Measurements from ENCODE around the gene KRT31. TPM values are rescaled to one million over a fixed set of nuclear protein-coding genes. Genes with fewer than 3 reads are reported as not detected.

KRT31 gene
- total RNA-seq, 2 donors from 2014 or later: not detected

DNA sequence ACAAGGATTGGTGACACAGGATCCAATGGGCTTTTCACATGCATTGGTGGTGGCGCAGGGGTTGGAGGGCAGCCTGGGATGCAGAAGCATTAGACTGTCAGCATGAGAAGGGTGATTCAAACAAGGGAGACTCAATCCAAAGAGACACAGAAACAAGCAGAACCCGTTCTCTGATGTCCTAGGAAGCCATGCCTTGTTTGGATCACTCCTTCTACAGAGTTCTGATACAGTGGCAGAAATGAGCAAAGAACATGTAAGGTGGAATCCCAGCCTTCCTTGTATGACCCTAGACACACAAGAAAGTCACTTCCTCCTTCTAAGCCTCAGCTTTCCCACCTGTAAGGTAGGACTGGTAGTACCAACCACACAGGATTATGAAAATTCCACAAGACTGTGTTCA lies 33.5 kb downstream of the KRT31 start:
- intact Hi-C loops (cut with DNase I): no loop called here
- H3K4me3 ChIP-seq: no peak overlapping the region
- H3K27me3 ChIP-seq: no peaks in the 10 kb centered on the region
- DNase-seq (no peak), ATAC-seq (no peak)
- no peaks in the 10 kb centered on the region for H3K36me3 ChIP-seq (replicated peaks in 1 of 2; ENCODE audit: insufficient read depth in 1 of 2, low read depth in 2 of 2)
- WGBS, 2 donors: 63 to 64% methylated on average over 2 of the region's 2 CpGs
- no peaks in the 10 kb centered on the region for H3K9me3 ChIP-seq
- TF ChIP-seq, protein P1, sequence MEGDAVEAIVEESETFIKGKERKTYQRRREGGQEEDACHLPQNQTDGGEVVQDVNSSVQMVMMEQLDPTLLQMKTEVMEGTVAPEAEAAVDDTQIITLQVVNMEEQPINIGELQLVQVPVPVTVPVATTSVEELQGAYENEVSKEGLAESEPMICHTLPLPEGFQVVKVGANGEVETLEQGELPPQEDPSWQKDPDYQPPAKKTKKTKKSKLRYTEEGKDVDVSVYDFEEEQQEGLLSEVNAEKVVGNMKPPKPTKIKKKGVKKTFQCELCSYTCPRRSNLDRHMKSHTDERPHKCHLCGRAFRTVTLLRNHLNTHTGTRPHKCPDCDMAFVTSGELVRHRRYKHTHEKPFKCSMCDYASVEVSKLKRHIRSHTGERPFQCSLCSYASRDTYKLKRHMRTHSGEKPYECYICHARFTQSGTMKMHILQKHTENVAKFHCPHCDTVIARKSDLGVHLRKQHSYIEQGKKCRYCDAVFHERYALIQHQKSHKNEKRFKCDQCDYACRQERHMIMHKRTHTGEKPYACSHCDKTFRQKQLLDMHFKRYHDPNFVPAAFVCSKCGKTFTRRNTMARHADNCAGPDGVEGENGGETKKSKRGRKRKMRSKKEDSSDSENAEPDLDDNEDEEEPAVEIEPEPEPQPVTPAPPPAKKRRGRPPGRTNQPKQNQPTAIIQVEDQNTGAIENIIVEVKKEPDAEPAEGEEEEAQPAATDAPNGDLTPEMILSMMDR (IDR thresholded peaks at IDR 0.05): no peak
- TF ChIP-seq POLR2A (IDR thresholded peaks at IDR 0.05): no peak
- no peak overlapping the region for H3K27ac ChIP-seq
- no peaks in the 10 kb centered on the region for H3K4me1 ChIP-seq

DNA sequence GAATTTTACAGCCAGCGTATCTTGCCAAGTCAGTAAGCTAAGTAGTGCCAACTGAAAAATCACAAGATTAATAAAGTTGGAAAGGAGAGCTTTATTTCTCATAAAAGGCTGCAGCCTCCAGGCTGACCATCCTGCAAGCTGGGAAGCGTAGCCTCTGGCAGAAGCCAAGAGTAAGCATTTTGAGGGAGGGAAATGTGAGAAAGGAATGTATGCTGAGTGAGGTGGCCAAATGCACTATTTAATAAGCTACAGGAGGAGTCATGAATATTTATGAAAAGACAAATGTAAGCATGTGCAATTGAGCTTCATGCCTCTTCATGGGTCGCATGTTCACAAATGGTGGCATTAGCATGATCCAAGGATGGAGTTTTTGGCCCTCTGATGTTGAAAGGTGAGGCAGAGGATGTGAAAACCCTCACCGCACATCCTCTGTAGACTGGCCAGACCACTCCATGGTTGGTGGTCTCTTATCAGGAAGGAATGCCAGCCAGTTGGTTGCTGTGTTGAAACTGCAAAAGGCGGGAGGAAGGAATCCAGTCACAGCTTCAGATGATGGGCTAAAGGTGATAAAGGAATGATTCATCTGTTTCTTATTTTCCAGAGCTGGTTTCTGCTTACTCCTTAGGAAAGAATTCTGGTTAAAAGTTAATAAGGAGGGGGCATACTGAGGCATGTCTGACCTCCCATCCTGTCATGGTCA lies 37.0 kb downstream of the KRT31 start:
- intact Hi-C loops (cut with DNase I): no loop called here
- ATAC-seq (no peak), DNase-seq (no peak)
- Histone ChIP-seq H3K4me1 (no peaks in the 10 kb centered on the region), H3K27ac (no peak overlapping the region), H3K4me3 (no peak overlapping the region), H3K36me3 (replicated peaks in 1 of 2; ENCODE audit: insufficient read depth in 1 of 2, low read depth in 2 of 2) (no peaks in the 10 kb centered on the region), H3K27me3 (no peaks in the 10 kb centered on the region), H3K9me3 (no peaks in the 10 kb centered on the region)
- TF ChIP-seq POLR2A (IDR thresholded peaks at IDR 0.05): no peak
- TF ChIP-seq, protein P1 (IDR thresholded peaks at IDR 0.05): no peak
- WGBS, 2 donors: 63 to 81% methylated on average over 5 of the region's 5 CpGs

DNA sequence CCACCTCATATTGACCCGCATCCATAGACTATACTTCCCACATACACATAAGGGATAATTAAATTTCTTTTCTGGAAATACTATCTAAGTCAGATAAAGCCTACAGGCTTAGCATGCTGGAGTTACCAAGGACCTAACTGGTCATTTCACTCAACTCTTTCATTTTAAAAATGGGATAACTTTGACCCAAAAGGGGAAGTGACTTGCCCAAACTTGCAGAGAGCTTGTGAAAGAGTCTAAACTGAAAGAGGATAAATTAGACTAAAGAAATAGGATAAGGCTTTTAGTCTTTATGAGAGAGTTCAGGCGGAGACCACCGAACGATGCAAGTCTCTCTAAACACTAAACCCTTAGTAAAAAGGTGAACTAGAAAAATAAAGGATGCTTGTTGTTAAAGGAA lies 42.9 kb downstream of the KRT31 start:
- ATAC-seq: no peak
- no peak for DNase-seq
- TF ChIP-seq, protein P1 (IDR thresholded peaks at IDR 0.05): no peak
- no peak for TF ChIP-seq POLR2A (IDR thresholded peaks at IDR 0.05)
- Histone ChIP-seq H3K27ac (no peak overlapping the region), H3K9me3 (no peaks in the 10 kb centered on the region), H3K27me3 (no peaks in the 10 kb centered on the region), H3K36me3 (replicated peaks in 1 of 2; ENCODE audit: insufficient read depth in 1 of 2, low read depth in 2 of 2) (no peaks in the 10 kb centered on the region), H3K4me3 (no peak overlapping the region), H3K4me1 (no peaks in the 10 kb centered on the region)
- intact Hi-C loops (cut with DNase I): no loop called here
- 74 to 76% methylated on average over 4 of the region's 4 CpGs for WGBS, 2 donors

DNA sequence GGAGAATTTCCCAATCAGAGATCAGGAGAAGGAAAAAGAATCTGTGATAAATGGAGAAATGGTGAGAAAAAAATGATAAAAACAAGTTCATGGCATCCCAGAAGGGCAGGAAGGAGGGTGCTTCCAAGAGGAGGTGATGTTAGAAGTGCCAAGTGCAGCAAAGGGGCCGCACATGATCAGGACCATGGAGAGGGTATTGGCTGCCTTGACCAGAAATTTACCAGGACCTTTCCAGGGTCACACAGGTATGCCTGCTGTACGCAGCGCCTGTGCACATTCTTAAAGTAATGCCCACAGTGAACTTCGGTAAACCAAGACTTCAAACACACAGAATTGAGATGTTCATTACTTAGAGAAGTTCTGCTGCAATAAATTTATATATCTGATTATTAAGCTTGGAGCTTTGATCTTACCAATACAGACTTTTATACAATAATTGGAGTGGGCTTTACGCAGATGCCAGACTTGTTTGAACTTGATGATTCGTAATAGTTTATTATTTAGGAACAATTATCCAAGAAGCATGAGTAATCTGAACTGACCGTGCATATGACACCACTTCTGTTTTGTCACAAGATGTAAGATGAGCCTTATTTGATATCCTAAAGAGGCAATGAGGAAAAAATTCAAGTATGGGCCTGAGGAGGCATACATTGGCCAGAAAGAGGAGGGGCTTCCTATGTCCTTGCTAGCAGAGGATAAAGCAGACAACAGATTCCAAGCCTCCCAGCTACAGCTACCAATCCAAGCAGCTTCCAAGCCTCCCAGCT lies 44.6 kb downstream of the KRT31 start:
- Histone ChIP-seq H3K27ac (no peak overlapping the region), H3K4me3 (no peak overlapping the region), H3K36me3 (replicated peaks in 1 of 2; ENCODE audit: insufficient read depth in 1 of 2, low read depth in 2 of 2) (no peaks in the 10 kb centered on the region), H3K4me1 (no peaks in the 10 kb centered on the region), H3K9me3 (no peaks in the 10 kb centered on the region), H3K27me3 (no peaks in the 10 kb centered on the region)
- intact Hi-C loops (cut with DNase I): no loop called here
- 61% methylated on average over 7 of the region's 7 CpGs for WGBS, 2 donors
- TF ChIP-seq, protein P1 (IDR thresholded peaks at IDR 0.05): no peak
- TF ChIP-seq POLR2A (IDR thresholded peaks at IDR 0.05): no peak
- DNase-seq (no peak), ATAC-seq (no peak)

All from body of pancreas (tissue), 4 donors.